HL-60 (cell line): Measurements from ENCODE around the gene IMMP2L.
"Not testable (repeated sequence)": the region's sequence is repeated elsewhere in the genome, so short reads cannot be mapped to it uniquely, and the experiment has no call there.

ENCODE experiments used
- POLR2AphosphoS5 ChIP-seq: IDR thresholded peaks from 2 replicates; pipeline ENCODE4 v1.6.1; 2012; ENCODE audit warnings: low read depth
- TF ChIP-seq, protein P1 (sequence below): IDR thresholded peaks from one replicate; pipeline ENCODE4 v1.5.1; 2011; ENCODE audit warnings: low read length, control low read depth, inconsistent platforms; ENCODE audit not compliant: insufficient read depth
- TF ChIP-seq, protein P2 (sequence below): IDR thresholded peaks from 2 replicates; pipeline ENCODE4 v1.6.1; 2012; ENCODE audit warnings: low read depth; ENCODE audit not compliant: insufficient replicate concordance

DNA sequence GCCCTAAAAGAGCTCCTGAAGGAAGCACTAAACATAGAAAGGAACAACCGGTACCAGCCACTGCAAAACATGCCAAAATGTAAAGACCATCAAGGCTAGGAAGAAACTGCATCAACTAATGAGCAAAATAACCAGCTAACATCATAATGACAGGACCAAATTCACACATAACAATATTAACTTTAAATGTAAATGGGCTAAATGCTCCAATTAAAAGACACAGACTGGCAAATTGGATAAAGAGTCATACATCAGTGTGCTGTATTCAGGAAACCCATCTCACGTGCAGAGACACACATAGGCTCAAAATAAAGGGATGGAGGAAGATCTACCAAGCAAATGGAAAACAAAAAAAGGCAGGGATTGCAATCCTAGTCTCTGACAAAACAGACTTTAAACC lies 60.5 kb downstream of the IMMP2L start:
- not testable (repeated sequence) for TF ChIP-seq POLR2AphosphoS5
- TF ChIP-seq, protein P1, sequence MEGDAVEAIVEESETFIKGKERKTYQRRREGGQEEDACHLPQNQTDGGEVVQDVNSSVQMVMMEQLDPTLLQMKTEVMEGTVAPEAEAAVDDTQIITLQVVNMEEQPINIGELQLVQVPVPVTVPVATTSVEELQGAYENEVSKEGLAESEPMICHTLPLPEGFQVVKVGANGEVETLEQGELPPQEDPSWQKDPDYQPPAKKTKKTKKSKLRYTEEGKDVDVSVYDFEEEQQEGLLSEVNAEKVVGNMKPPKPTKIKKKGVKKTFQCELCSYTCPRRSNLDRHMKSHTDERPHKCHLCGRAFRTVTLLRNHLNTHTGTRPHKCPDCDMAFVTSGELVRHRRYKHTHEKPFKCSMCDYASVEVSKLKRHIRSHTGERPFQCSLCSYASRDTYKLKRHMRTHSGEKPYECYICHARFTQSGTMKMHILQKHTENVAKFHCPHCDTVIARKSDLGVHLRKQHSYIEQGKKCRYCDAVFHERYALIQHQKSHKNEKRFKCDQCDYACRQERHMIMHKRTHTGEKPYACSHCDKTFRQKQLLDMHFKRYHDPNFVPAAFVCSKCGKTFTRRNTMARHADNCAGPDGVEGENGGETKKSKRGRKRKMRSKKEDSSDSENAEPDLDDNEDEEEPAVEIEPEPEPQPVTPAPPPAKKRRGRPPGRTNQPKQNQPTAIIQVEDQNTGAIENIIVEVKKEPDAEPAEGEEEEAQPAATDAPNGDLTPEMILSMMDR = not testable (repeated sequence)
- TF ChIP-seq, protein P2, sequence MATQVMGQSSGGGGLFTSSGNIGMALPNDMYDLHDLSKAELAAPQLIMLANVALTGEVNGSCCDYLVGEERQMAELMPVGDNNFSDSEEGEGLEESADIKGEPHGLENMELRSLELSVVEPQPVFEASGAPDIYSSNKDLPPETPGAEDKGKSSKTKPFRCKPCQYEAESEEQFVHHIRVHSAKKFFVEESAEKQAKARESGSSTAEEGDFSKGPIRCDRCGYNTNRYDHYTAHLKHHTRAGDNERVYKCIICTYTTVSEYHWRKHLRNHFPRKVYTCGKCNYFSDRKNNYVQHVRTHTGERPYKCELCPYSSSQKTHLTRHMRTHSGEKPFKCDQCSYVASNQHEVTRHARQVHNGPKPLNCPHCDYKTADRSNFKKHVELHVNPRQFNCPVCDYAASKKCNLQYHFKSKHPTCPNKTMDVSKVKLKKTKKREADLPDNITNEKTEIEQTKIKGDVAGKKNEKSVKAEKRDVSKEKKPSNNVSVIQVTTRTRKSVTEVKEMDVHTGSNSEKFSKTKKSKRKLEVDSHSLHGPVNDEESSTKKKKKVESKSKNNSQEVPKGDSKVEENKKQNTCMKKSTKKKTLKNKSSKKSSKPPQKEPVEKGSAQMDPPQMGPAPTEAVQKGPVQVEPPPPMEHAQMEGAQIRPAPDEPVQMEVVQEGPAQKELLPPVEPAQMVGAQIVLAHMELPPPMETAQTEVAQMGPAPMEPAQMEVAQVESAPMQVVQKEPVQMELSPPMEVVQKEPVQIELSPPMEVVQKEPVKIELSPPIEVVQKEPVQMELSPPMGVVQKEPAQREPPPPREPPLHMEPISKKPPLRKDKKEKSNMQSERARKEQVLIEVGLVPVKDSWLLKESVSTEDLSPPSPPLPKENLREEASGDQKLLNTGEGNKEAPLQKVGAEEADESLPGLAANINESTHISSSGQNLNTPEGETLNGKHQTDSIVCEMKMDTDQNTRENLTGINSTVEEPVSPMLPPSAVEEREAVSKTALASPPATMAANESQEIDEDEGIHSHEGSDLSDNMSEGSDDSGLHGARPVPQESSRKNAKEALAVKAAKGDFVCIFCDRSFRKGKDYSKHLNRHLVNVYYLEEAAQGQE = not testable (repeated sequence)
